Spleen (tissue), 7 donors: ENCODE measurements around the gene ERC1.

Experiments used
- POLR2A ChIP-seq, 3 donors: fragments of 450-650 bp; IDR thresholded peaks; one replicate each; pipeline ENCODE4 v1.5.1; 2017; ENCODE audit warnings: antibody characterized with exemption in 3 of 3, mild to moderate bottlenecking in 1 of 3
- TF ChIP-seq, protein P1 (sequence below), 11 experiments: fragments of 200-600 bp in 7 of 11; fragments of 450-650 bp in 4 of 11; sonication (generic) in 4 of 11; IDR thresholded peaks in 8 of 11; conservative IDR thresholded peaks in 3 of 11; 1 replicate in 7 of 11; 2 replicates in 4 of 11; pipeline versions ENCODE4 v1.4.0 to v1.8.0; 2016 to 2021; ENCODE audit warnings: antibody characterized with exemption in 11 of 11, inconsistent platforms in 4 of 11, mild to moderate bottlenecking in 1 of 11
- donor health status: DM: no; HTN: no; CAD: no; lungs with moderate emphysema.
- donor health status: DM: no; HTN: no; CAD: no.
- donor health status: DM: no; HTN: no; CAD: no.

DNA sequence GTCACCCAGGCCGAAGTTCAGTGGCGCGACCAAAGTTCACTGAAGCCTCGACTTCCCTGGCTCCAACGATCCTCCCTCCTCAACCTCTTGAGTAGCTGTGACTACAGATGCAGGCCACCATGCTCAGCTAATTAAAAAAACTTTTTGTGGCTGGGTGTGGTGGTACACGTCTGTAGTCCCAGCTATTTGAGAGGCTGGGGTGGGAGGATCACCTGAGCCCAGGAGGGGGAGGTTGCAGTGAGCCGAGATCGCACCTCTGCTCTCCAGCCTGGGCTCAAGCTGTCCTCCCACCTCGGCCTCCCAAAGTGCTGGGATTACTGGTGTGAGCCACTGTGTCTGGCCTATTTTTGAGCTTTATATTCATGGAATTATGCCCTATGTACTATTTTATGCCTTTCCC lies 23.4 kb upstream of the ERC1 start:
- no peak for TF ChIP-seq POLR2A (IDR thresholded peaks at IDR 0.05)
- TF ChIP-seq, protein P1, sequence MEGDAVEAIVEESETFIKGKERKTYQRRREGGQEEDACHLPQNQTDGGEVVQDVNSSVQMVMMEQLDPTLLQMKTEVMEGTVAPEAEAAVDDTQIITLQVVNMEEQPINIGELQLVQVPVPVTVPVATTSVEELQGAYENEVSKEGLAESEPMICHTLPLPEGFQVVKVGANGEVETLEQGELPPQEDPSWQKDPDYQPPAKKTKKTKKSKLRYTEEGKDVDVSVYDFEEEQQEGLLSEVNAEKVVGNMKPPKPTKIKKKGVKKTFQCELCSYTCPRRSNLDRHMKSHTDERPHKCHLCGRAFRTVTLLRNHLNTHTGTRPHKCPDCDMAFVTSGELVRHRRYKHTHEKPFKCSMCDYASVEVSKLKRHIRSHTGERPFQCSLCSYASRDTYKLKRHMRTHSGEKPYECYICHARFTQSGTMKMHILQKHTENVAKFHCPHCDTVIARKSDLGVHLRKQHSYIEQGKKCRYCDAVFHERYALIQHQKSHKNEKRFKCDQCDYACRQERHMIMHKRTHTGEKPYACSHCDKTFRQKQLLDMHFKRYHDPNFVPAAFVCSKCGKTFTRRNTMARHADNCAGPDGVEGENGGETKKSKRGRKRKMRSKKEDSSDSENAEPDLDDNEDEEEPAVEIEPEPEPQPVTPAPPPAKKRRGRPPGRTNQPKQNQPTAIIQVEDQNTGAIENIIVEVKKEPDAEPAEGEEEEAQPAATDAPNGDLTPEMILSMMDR (IDR thresholded peaks at IDR 0.05 in 8 of 11, conservative IDR thresholded peaks at IDR 0.05 in 3 of 11), result no peak
